ENCODE measurements around the gene TMPRSS6. TPM values are rescaled to one million over a fixed set of nuclear protein-coding genes. Genes with fewer than 3 reads are reported as not detected.

TMPRSS6 gene
- total RNA-seq = under 1 TPM in 2 of 4 donors, not detected in 2; 0.27 to 0.88 TPM

GRCh38 chr22:37109242-37109917 is at the start of gene TMPRSS6:
TSS of gene TMPRSS6 (minus strand) at chr22:37109713. CDS start at chr22:37103417, 6,296 bp downstream.
- Histone ChIP-seq H3K9me3 (no peaks in the 10 kb centered on the region), H3K4me1 (peaks cover 0 to 5% (median 0%) of the 10 kb centered on the region in 4 donors), H3K4me3 (no peak within 1 kb of the TSS), H3K27ac (no peak within 1 kb of the TSS), H3K36me3 (no peaks in the 10 kb centered on the region), H3K27me3 (no peaks in the 10 kb centered on the region)
- TF ChIP-seq POLR2A (IDR thresholded peaks at IDR 0.05) (no peak), CTCF (IDR thresholded peaks at IDR 0.05) (no peak)
- DNase-seq = no peak

- Histone ChIP-seq H3K9me3 (peaks cover 0 to 5% (median 0%) of the 10 kb centered on the region in 4 donors), H3K36me3 (no peaks in the 10 kb centered on the region), H3K4me3 (no peak overlapping the region), H3K27me3 (no peaks in the 10 kb centered on the region), H3K27ac (no peak overlapping the region), H3K4me1 (peaks cover 0 to 19% (median 8%) of the 10 kb centered on the region in 4 donors)
- TF ChIP-seq POLR2A (IDR thresholded peaks at IDR 0.05) = no peak
- no peak for TF ChIP-seq CTCF (IDR thresholded peaks at IDR 0.05)
- no peak for DNase-seq
These were observed 49.4 kb upstream of the TMPRSS6 start for GRCh38 chr22:37158963-37159290.

GRCh38 chr22:37157516-37158285 is 48.2 kb upstream of the TMPRSS6 start:
- TF ChIP-seq CTCF (IDR thresholded peaks at IDR 0.05) (no peak), POLR2A (IDR thresholded peaks at IDR 0.05) (no peak)
- Histone ChIP-seq H3K4me1 (peaks cover 0 to 6% (median under 1%) of the 10 kb centered on the region in 4 donors), H3K27ac (no peak overlapping the region), H3K27me3 (no peaks in the 10 kb centered on the region), H3K9me3 (peaks cover 0 to 5% (median 0%) of the 10 kb centered on the region in 4 donors), H3K36me3 (no peaks in the 10 kb centered on the region), H3K4me3 (no peak overlapping the region)
- no peak for DNase-seq

- peaks cover 0 to under 1% (median 0%) of the 10 kb centered on the region in 4 donors for H3K4me1 ChIP-seq
- H3K27me3 ChIP-seq = no peaks in the 10 kb centered on the region
- H3K36me3 ChIP-seq = no peaks in the 10 kb centered on the region
- H3K27ac ChIP-seq = no peak overlapping the region
- no peak for TF ChIP-seq CTCF (IDR thresholded peaks at IDR 0.05)
- TF ChIP-seq POLR2A (IDR thresholded peaks at IDR 0.05) = no peak
- DNase-seq = no peak
- peaks cover 0 to 5% (median 0%) of the 10 kb centered on the region in 4 donors for H3K9me3 ChIP-seq
- no peak overlapping the region for H3K4me3 ChIP-seq
These were observed 47.3 kb upstream of the TMPRSS6 start for GRCh38 chr22:37156686-37157435.

GRCh38 chr22:37155971-37156370 is 46.5 kb upstream of the TMPRSS6 start:
- Histone ChIP-seq H3K4me1 (no peaks in the 10 kb centered on the region), H3K27me3 (no peaks in the 10 kb centered on the region), H3K36me3 (no peaks in the 10 kb centered on the region), H3K4me3 (no peak overlapping the region), H3K27ac (no peak overlapping the region), H3K9me3 (no peaks in the 10 kb centered on the region)
- no peak for DNase-seq
- no peak for TF ChIP-seq POLR2A (IDR thresholded peaks at IDR 0.05)
- no peak for TF ChIP-seq CTCF (IDR thresholded peaks at IDR 0.05)

All from Peyer's patch (tissue), 4 donors.